K562 (cell line): ENCODE measurements around the gene ABCF2. TPM values are rescaled to one million over a fixed set of nuclear protein-coding genes. Genes with fewer than 3 reads are reported as not detected.

Source experiments
- ATAC-seq: fragments of 200-7000 bp; cut with Tn5 transposase; 3 replicates; pipeline ENCODE4 v1.9.1; 2020; ENCODE audit warnings: moderate library complexity
- BruUV-seq: library from RNA; stranded (reverse); fragments of 400-500 nt; replicated peaks from 2 replicates; lab custom pipeline; 2021; lab: Mats Ljungman, UMichigan
- CTCF ChIA-PET: fragments of 300-600 bp; formaldehyde crosslinking; extraction: SDS; loops from one replicate; lab custom pipeline; 2021; ENCODE audit warnings: low intra/inter-chr PET ratio; lab: Yijun Ruan, JAX
- POLR2A ChIA-PET: fragments of 300-600, 350-650 bp; sonication (Branson Sonifier 250); formaldehyde crosslinking; extraction: SDS; loops from one replicate; lab custom pipeline; 2021; ENCODE audit warnings: antibody characterized with exemption, inconsistent platforms; lab: Yijun Ruan, JAX
- DNase-seq, 4 experiments: peaks; one replicate each; pipeline versions ENCODE4 v3.0.0 to v3.0.0-alpha.2; 2011 to 2018; ENCODE audit warnings: low spot score in 3 of 4, mixed read lengths in 3 of 4; ENCODE audit errors: extremely low read depth in 1 of 4
- FAIRE-seq: peaks from 2 replicates; lab custom pipeline; 2011; peaks lifted over from hg19 to GRCh38; lab: Jason Lieb, UNC
- H2AFZ ChIP-seq: 2 replicates; pipeline ENCODE4 v1.6.0; 2011; ENCODE audit warnings: low read depth, low read length, control low read depth, inconsistent platforms
- H3K27ac ChIP-seq: fragments of 200-600 bp; 3 replicates; pipeline ENCODE4 v1.8.0; 2011; ENCODE audit warnings: low read depth, mild to moderate bottlenecking, control low read depth, inconsistent platforms, low read length, moderate library complexity, mixed read lengths; ENCODE audit errors: extremely low read depth
- H3K27me3 ChIP-seq, 2 experiments: fragments of 300-600 bp in 1 of 2; 2 replicates in 1 of 2; 3 replicates in 1 of 2; pipeline versions ENCODE4 v1.6.0 to v1.8.0; 2011; ENCODE audit warnings: inconsistent platforms in 2 of 2, low read length in 2 of 2, mild to moderate bottlenecking in 1 of 2, mixed read lengths in 1 of 2, moderate library complexity in 1 of 2; ENCODE audit not compliant: control insufficient read depth in 2 of 2, insufficient read depth in 2 of 2
- H3K36me3 ChIP-seq: fragments of 300-600 bp; 3 replicates; pipeline ENCODE4 v1.8.0; 2011; ENCODE audit warnings: mild to moderate bottlenecking, low read length, inconsistent platforms; ENCODE audit not compliant: control insufficient read depth, insufficient read depth
- H3K4me1 ChIP-seq, 2 experiments: fragments of 200-600 bp in 1 of 2; replicated peaks in 1 of 2; 2 replicates in 1 of 2; 3 replicates in 1 of 2; pipeline versions ENCODE4 v1.5.1 to v1.8.0; 2011; ENCODE audit warnings: inconsistent platforms in 2 of 2, low read length in 2 of 2, mild to moderate bottlenecking in 1 of 2, mixed read lengths in 1 of 2, moderate library complexity in 1 of 2; ENCODE audit not compliant: control insufficient read depth in 2 of 2, insufficient read depth in 2 of 2
- H3K4me2 ChIP-seq: 2 replicates; pipeline ENCODE4 v1.6.1; 2011; ENCODE audit warnings: low read length, control low read depth, inconsistent platforms, mixed read lengths; ENCODE audit not compliant: insufficient read depth
- H3K4me3 ChIP-seq: fragments of 200-600 bp; sonication (generic), shearing (Covaris generic); 2 replicates; pipeline ENCODE4 v1.5.1; 2016; ENCODE audit warnings: control low read depth, inconsistent platforms
- H3K79me2 ChIP-seq: fragments of 200-600 bp; 3 replicates; pipeline ENCODE4 v1.8.0; 2011; ENCODE audit warnings: low read length, inconsistent platforms; ENCODE audit not compliant: control insufficient read depth, insufficient read depth
- H3K9ac ChIP-seq, 2 experiments: 2 replicates each; pipeline versions ENCODE4 v1.6.0 to v1.6.1; 2011; ENCODE audit warnings: low read depth in 2 of 2, low read length in 2 of 2, control low read depth in 1 of 2, inconsistent platforms in 1 of 2, mild to moderate bottlenecking in 1 of 2, mixed read lengths in 1 of 2; ENCODE audit not compliant: insufficient read depth in 1 of 2
- H3K9me1 ChIP-seq: one replicate; pipeline ENCODE4 v1.6.0; 2011; ENCODE audit warnings: inconsistent platforms, mild to moderate bottlenecking, low read length, moderate library complexity; ENCODE audit not compliant: control insufficient read depth, insufficient read depth
- H3K9me3 ChIP-seq: replicated peaks from 2 replicates; pipeline ENCODE4 v1.5.1; 2011; ENCODE audit warnings: low read depth, low read length, inconsistent platforms; ENCODE audit not compliant: control insufficient read depth, insufficient read depth
- H4K20me1 ChIP-seq: replicated peaks from 2 replicates; pipeline ENCODE4 v1.6.1; 2011; ENCODE audit warnings: low read length, inconsistent platforms, mixed read lengths; ENCODE audit not compliant: control insufficient read depth, insufficient read depth
- BDP1 ChIP-seq: IDR thresholded peaks from 3 replicates; pipeline ENCODE4 v1.6.1; 2011; ENCODE audit not compliant: insufficient read length, insufficient read depth
- POLR2G ChIP-seq: fragments of 200-400 bp; formaldehyde crosslinking; IDR thresholded peaks from 2 replicates; pipeline ENCODE4 v1.6.1; 2017; ENCODE audit warnings: low read depth, mild to moderate bottlenecking, antibody characterized with exemption, low read length, moderate library complexity
- TRIM24 ChIP-seq, 2 experiments: fragments of 450-650 bp; IDR thresholded peaks; 2 replicates each; pipeline ENCODE4 v1.6.1; 2016
- ZNF174 ChIP-seq: fragments of 250-450 bp; sonication (Bioruptor Pico); IDR thresholded peaks from 2 replicates; pipeline ENCODE4 v1.4.0; 2020; ENCODE audit warnings: mild to moderate bottlenecking
- ZNF23 ChIP-seq: fragments of 250-450 bp; sonication (Bioruptor Pico); IDR thresholded peaks from 2 replicates; pipeline ENCODE4 v1.4.0; 2020; ENCODE audit warnings: mild to moderate bottlenecking
- ZNF586 ChIP-seq: fragments of 450-650 bp; formaldehyde crosslinking; conservative IDR thresholded peaks from 2 replicates; pipeline ENCODE4 v1.4.0; 2020; ENCODE audit warnings: mild to moderate bottlenecking, moderate library complexity
- WGBS: fragments of 100-300 bp; shearing (Covaris generic); methylation state at CpG from one replicate; pipeline ENCODE4 v1.1.6; 2016; ENCODE audit warnings: low coverage, mixed read lengths; ENCODE audit not compliant: insufficient coverage; ENCODE audit errors: missing lambda C conversion rate; 5-methylcytosine and 5-hydroxymethylcytosine counted together
- in situ Hi-C: fragments of 300-500 bp; cut with MboI; formaldehyde crosslinking; loops from 4 replicates; pipeline ENCODE4 v1.15.0; 2018; ENCODE audit warnings: inconsistent platforms, mixed read lengths
- intact Hi-C: fragments of 100-400 bp; cut with micrococcal nuclease; formaldehyde crosslinking; loops from 2 replicates; pipeline ENCODE4 v1.14.2; 2022
- polyA plus RNA-seq, 8 experiments: library from polyadenylated mRNA; depleted of rRNA in 4 of 8; stranded (reverse) in 5 of 8; unstranded in 3 of 8; fragments of >200 nt; fragmentation: Nextera tagmentation in 2 of 8; fragmentation: Illumina TruSeq in 1 of 8; extraction: Ambion mirVana in 2 of 8; extraction: Trizol in 1 of 8; gene quantifications; 2 replicates each; pipeline versions ENCODE4 v1.2.1 to v1.2.3, GENCODE V29; 2011 to 2014; ENCODE audit warnings: inconsistent platforms in 1 of 8, missing spikeins in 1 of 8
- total RNA-seq, 7 experiments: library from RNA; depleted of rRNA in 6 of 7; stranded (reverse); fragments of >200 nt in 6 of 7; fragmentation: Illumina TruSeq in 2 of 7; extraction: Trizol in 2 of 7; gene quantifications; 2 replicates each; pipeline versions ENCODE4 v1.2.1 to v1.2.3, GENCODE V29; 2011 to 2021; ENCODE audit warnings: low replicate concordance in 1 of 7
- TF ChIP-seq, protein P1 (sequence below): fragments of 450-650 bp; formaldehyde crosslinking; IDR thresholded peaks from 2 replicates; pipeline ENCODE4 v1.4.0; 2020; ENCODE audit warnings: mild to moderate bottlenecking
- TF ChIP-seq, protein P2 (sequence below): fragments of 200-800 bp; sonication (Bioruptor generic); IDR thresholded peaks from 2 replicates; pipeline ENCODE4 v1.6.1; 2017; ENCODE audit warnings: missing genetic modification characterization, missing compliant biosample characterization
- TF ChIP-seq, protein P3 (sequence below): fragments of 250-450 bp; sonication (Bioruptor Pico); IDR thresholded peaks from 2 replicates; pipeline ENCODE4 v1.8.0; 2022; ENCODE audit warnings: moderate library complexity, mild to moderate bottlenecking, inconsistent platforms

Gene ABCF2
- total and polyA plus RNA-seq, 9 of the 15 experiments (the other 6 are each of a cell fraction or from before 2014, with no cell fraction given), result 62.1 to 224 (median 113) TPM

- Histone ChIP-seq H3K4me3 (no peak overlapping the region), H3K9me1 (no peaks in the 10 kb centered on the region), H3K27me3 (peaks cover 31 to 34% of the 10 kb centered on the region in 2 experiments; a peak in 4 of 5 replicates), H4K20me1 (peaks cover 33% of the 10 kb centered on the region), H3K79me2 (no peaks in the 10 kb centered on the region), H2AFZ (no peak overlapping the region), H3K36me3 (peaks cover 9% of the 10 kb centered on the region; the same call in 2 of the 3 replicates), H3K4me1 (peaks cover 15 to 19% of the 10 kb centered on the region in 2 experiments), H3K27ac (no peak overlapping the region), H3K9me3 (no peaks in the 10 kb centered on the region), H3K4me2 (no peak overlapping the region), H3K9ac (peak overlapping the region in 1 of 2 experiments; percentile 31; a peak in 2 of 4 replicates)
- DNase-seq (no peak), ATAC-seq (no peak), FAIRE-seq (no peak)
- intact Hi-C loops (loop anchor here (2.0 kb wide), 1 partner anchor 33 kb away; no protein-coding TSS in a partner anchor), in situ Hi-C loops (no loop called here)
- 60% methylated on average over 12 of the region's 12 CpGs for WGBS
- TF ChIP-seq, protein P1, sequence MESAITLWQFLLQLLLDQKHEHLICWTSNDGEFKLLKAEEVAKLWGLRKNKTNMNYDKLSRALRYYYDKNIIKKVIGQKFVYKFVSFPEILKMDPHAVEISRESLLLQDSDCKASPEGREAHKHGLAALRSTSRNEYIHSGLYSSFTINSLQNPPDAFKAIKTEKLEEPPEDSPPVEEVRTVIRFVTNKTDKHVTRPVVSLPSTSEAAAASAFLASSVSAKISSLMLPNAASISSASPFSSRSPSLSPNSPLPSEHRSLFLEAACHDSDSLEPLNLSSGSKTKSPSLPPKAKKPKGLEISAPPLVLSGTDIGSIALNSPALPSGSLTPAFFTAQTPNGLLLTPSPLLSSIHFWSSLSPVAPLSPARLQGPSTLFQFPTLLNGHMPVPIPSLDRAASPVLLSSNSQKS, result no peak
- TF ChIP-seq TRIM24 (IDR thresholded peaks at IDR 0.05) (no peak), BDP1 (no peak), POLR2G (peak; percentile 65), ZNF586 (CRISPR knock-in tag) (no peak), ZNF23 (CRISPR knock-in tag) (no peak), ZNF174 (CRISPR knock-in tag) (no peak)
- TF ChIP-seq, protein P2, sequence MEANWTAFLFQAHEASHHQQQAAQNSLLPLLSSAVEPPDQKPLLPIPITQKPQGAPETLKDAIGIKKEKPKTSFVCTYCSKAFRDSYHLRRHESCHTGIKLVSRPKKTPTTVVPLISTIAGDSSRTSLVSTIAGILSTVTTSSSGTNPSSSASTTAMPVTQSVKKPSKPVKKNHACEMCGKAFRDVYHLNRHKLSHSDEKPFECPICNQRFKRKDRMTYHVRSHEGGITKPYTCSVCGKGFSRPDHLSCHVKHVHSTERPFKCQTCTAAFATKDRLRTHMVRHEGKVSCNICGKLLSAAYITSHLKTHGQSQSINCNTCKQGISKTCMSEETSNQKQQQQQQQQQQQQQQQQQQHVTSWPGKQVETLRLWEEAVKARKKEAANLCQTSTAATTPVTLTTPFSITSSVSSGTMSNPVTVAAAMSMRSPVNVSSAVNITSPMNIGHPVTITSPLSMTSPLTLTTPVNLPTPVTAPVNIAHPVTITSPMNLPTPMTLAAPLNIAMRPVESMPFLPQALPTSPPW, result no peak
- TF ChIP-seq, protein P3, sequence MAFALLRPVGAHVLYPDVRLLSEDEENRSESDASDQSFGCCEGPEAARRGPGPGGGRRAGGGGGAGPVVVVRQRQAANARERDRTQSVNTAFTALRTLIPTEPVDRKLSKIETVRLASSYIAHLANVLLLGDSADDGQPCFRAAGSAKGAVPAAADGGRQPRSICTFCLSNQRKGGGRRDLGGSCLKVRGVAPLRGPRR (CRISPR knock-in tag), result no peak
- POLR2A ChIA-PET, result interaction anchor here (0.5 to 2.1 kb wide), 3 partner anchors 11 to 25 kb away, joined by 3 to 12 read pairs (median 5); partner anchors contain the start of gene ABCF2
- CTCF ChIA-PET, result no interaction called here
- no TSS peak for BruUV-seq
Observed at GRCh38 chr7:151207804-151208203, 19.2 kb downstream of the ABCF2 start.
